Fibroblast of skin of left biceps (primary cell): ENCODE data around the gene PKNOX2.

Experiments used
- DNase-seq, 2 experiments: peaks; one replicate each; pipeline ENCODE4 v3.0.0-alpha.2; 2013; ENCODE audit warnings: low read depth in 2 of 2

The PKNOX2 gene

DNA sequence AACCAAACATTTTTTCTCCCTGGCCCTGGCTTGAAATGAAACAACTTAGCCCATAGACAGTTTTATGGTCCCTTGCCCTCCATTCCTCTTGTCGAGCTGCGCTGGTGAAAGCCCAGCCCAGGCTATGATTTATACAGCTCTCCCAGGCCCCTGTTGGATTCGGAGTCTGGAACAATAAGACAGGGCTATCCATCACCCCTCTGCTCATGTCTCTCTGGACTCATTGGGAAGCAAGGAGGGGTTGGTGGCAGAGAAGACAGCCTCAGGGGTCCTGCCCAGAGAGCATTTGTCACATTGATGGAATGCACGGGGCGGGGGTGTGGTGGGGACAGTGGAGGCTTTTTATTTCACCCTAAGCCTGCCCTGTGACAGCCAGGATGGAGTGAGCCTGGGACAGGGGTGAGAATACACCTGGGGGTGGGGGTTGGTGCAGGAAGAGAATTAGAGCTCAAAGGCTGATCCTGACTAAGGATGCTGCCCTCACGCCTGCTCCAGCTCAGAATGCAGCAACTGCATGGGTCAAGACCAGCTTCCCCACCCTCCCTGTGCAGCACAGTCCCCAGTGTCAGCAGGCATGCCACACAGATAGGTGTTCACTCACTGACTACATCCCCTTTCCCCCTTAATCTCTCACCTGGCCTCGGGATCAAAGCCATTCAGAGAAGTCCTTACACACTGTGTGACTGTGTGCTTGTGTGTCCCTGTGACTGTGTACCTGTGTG, 10.0 kb upstream of the PKNOX2 start:
- no peak for DNase-seq

DNA sequence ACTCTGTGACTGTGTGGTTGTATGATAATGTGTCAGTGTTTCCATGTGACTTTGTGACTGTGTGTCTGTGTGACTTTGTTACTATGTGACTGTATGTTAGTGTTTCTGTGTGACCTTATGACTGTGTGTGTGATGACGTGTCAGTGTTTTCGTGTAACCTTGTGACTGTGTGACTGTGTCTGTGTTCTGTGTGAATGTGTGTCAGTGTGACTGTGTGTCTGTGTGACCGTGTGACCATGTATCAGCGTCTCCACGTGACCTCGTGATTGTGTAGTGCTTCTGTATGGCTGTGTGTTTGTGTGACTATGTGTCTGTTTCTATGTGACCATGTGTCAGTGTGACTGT, 9.5 kb upstream of the PKNOX2 start:
- DNase-seq: no peak

DNA sequence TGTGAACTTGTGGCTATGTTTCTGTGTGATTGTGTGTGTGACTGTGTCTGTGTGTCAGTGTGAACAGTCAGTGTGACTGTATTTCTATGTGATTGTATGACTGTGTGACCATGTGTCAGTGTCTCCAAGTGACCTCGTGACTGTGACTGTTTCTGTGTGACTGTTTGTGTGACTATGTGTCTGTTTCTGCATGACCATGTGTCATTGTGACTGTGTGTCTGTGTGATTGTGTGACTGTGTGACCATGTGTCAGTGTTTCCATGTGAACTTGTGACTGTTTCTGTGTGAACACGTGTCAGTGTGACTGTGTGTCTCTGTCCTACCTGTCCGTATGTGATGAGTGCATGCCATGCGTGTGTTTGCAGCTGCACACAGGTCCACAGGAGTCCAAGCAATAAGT, 8.8 kb upstream of the PKNOX2 start:
- DNase-seq: no peak

DNA sequence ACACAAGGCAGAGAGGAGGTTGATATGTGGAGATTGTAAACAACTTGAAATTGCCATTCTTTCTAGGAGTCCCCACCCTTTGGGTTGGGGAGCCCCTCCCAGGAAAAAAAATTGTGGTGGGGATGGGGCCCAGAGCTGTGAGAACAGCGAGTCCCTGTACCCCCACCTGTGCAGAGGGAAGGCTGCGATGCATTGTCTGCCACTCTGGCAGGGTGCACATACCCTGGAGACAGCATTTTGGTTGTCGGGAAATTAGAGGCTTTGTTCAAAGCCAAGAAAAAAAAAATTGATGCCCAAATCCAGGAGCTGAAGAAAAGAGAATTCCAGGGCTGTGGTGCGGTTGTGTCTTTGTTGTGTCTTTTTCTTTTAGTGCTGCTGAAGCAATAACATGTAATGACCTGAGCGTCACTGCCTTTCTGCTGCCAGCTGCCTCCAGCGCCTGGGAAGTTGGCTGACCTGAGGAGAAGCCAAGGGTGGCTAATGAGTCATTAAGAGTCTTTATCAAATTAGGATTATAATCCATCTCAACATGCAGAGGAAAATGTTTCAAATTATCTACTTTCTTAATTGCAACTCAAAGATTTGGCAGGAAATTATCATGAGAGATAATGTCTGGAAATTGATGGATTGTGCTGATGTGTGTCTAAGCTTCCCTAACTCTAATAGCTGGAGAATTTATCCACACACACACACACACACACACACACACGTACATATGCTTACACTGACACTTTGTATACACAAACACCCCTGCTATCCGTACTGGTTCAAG, 8.0 kb upstream of the PKNOX2 start:
- no peak for DNase-seq

DNA sequence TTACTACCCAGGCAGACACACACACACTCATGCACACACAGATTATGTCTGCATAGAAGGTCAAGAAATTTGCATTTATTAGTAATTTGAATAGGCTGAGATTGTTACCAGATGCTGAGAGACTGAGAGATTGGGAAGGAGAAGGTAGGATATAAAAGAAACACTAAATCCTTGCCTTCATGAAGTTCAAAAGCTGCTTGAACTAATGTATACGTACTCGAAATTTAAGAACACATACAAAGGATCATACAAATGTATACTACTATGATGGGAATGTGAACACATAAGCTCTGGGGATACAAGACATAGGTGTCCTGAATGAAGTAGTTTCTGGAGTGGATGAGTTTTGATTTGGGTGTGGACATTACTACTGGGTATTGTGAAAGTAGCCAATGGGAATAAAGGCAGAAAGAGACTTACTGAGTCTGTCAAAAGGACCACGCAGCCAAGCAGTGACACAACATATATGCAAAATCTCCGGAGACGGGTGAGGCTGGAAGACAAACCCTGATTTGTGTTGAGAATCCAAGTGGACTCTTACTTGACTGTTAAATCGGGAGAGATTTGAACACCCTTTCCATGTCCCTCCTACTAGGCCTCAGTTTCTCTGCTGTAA, 7.3 kb upstream of the PKNOX2 start:
- no peak for DNase-seq

DNA sequence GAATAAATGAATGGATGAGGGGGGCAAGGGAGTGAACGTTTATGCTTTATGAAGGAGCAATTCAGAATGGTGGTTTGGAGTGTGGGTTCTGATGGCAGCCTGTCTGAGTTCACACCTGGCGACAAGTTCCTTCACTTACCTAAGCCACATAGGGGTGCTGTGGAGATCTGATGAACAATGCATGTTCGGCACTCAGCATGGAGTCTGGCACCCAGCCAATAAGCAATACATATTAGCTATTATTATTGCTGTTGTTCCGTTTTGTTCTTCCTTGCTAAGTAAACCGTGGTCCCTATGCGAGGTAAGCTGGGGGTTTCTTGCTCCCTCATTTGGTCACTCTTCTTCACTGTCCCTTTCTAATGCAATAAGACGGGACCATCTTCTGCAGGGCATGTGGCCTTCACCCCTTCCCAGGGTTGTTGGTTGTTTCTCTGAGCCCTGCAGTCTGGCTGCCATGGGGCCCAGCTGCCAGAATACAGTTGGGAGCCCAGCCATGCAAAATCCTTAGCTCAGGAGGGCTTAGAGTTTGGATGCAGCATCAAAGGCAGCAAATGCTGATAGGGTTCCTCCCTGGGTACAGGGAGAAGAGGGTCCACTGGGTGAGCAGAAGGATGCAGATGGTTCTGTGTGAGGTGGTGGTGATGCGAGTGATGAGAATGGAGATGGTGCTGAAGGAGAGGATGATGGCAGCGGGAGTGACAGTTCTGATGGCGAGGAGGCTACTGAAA, 6.4 kb upstream of the PKNOX2 start:
- DNase-seq: no peak

DNA sequence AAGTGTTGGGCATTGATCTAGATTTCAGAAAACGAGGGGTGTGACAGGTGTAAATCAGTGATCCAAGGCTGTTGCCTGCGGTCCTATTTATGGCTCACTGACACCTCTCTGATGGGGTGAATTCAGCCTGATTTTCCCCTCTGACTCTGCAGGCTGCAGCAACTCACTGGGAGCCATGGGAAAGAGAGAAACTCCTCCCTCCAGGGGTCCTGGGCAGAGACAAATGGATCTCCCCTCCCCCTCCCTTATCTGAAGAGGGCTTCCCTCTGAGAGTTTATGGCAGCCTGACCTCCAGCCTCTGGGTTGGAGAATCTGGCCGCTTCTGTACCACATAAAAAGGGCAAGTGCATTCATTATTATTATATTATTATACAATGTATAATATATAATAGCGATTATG, 1.8 kb upstream of the PKNOX2 start:
- no peak for DNase-seq

DNA sequence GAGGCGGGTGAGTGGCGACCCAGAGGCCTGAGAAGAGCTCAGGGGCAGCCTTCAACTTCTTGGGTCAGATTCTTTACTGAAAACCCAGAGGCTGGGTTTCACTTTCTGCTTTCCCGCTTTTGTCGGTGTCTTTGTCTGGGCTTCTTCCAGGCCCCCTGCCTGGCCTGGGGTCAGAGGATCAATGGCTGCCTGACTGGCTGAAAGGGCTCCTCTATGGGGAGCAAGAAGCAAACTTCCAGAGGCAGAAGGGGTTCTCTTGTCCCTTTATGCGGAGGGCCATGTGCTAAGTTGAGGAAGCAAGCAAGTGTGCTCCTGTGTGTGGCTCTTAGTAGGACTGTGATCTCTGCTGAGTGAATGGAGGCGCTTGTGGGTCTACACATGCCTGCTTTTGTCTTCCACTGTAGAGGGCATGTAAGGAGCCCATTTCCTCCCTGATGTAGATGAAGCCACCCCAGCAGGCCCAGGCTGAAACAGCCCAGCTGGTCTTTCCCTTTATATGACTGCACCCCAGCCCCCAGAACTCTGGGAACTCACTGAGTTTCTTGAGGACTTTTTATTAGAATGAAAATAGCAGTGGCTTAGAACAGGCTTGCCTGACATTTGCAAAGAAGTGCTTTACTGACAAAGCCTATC, 1.0 kb upstream of the PKNOX2 start:
- DNase-seq: no peak

DNA sequence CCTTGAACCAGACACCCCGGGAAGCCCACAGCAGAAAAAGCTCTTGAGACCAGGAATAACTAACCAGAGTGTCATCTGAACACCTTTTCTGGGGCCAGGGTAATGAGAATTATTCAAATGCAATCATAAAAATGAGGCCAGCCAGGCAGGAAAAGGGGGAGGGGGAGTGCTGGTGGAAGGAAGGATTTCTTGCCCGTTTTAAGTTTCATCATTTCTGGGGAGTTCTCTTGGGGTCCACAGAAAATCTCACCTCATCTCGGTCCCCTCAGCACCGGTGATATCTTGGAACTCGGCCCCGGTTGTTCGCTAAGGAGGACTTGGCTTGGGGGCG, 495 bp upstream of the PKNOX2 start:
- no peak for DNase-seq

DNA sequence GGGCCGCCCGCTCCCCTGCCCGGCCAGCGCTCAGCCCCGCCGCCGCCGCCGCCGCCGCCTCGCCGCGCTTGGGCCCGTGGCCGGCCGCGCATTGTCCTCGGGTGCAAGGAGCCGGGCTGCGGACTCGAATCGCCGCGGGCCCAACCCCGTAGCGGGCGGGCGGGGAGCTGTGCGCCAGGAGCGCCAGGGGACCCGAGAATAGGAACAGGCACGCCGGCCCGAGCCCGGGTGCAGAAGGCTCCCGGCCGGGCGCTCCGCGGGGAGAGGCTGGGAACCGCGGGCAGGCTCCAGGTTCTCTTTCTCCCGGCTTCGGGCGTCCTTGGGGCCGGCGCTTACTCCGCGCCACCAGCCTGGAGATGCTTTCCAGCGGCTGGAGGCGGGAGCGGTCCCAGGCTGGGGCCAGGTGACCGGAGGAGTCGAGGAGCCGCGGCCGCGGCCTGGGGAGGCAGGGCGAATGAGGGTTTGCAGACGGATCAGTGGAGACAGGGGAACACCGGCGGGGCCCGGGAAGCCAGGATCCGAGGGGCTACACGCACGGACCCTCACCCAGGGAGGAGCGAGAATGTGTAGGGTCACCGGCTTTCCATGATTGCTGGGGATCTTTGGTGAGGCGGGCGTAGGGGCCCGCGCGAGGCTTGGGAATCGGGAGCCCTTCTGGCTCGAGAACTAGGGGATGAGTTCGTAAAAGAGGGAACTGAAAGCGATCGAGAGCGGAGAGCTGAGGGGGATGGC, 726 bp downstream of the PKNOX2 start:
- DNase-seq: no peak

DNA sequence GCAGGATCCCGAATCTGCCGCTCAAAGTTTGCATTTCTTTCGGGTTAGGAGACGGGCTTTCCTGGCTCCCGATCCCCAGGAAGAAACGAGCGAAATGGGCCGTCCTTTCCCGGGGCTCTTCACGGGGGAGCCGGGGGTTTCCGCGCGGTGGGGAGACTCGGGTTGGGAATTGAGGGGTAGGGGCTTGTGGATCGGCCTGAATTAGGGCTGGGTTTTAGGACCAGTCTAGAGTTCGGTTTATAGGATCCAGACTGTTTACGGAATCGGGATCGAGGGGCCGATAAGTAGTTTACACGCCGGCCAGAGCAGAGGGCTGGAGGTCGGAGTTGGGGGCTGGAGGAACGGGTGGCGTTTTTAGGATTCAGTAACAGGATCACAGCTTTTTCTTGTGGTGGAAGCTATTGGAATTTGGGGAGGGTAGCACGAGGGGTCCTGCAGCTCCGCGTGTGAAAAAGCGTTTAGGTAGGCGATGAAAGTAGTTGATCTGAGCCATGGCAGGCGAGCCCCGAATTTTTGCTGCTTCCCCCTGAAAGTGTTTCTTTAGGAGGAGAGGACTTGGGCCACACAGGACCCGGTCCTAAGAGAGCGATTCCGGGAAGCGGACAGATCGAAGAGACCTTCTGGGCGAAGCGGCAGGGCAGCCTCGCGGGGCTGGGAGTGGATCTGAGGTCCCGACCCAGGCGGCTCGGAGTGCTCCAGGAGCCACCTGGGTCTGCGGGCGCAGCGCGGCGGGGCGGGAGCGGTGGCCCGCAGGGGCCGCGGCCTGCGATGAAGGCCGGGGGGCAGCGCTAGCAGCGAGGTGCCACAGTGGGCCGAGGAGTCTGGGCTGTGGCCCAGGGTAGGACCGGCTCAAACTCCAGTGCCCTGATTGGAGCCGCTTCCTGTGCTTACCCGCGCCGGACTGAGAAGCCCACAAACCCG, 1.6 kb downstream of the PKNOX2 start:
- no peak for DNase-seq

DNA sequence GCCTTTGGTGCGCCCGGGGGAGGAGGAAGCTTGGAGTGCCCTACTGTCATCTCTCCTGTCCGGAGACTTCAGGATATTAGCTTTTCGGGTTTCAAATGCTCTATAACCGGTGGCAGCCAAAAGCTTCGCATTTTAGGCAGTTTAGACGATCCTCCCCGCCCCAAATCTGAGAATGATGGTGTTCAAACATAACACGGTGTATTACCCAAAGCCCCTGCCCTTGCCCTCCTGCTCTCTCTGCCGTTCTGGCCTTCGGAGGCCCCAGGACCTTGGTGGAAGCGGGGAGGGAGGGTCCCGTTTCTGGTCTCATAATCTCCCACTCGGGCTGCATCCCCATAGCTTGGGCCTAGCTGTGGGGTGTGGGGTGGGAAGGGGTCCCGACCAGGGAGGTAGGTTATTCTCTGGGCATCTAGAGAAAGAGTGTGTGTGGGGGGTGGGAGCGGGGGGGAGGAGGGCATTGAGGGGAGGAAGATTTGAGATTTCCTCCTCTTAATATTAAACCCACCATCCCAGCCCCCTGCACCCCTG, 2.3 kb downstream of the PKNOX2 start:
- DNase-seq: no peak

DNA sequence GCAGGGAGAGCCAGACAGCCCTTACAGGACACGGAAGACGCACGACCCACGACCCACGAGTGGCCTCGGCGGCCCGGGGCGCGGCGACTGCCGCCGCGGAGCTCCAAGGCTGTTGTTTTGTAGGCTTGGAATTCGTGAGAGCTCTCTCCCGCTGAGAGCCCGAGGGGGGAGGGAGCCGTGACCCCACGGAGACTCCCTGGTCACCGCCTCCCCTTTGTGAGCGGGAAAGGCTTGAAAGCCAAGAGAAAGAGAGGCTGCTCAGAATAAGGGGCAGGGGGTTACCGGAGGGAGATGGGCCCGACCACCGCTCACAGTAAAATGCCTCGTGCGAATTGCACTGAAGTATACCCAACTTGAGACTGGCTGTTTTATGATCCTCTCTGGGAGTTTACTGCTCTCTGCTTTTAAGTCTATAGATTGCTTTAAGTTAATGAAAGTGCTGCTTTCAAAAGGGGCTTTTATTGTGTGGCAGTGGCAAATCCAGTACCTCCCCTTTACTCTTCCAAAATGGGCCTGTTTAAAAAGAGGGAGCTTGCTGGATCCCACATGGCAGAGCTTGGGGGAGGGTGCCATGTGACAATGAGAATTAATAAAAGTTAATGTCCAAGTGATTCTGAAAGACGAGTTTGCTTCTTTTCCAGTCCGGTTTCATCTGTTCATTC, 2.9 kb downstream of the PKNOX2 start:
- no peak for DNase-seq

DNA sequence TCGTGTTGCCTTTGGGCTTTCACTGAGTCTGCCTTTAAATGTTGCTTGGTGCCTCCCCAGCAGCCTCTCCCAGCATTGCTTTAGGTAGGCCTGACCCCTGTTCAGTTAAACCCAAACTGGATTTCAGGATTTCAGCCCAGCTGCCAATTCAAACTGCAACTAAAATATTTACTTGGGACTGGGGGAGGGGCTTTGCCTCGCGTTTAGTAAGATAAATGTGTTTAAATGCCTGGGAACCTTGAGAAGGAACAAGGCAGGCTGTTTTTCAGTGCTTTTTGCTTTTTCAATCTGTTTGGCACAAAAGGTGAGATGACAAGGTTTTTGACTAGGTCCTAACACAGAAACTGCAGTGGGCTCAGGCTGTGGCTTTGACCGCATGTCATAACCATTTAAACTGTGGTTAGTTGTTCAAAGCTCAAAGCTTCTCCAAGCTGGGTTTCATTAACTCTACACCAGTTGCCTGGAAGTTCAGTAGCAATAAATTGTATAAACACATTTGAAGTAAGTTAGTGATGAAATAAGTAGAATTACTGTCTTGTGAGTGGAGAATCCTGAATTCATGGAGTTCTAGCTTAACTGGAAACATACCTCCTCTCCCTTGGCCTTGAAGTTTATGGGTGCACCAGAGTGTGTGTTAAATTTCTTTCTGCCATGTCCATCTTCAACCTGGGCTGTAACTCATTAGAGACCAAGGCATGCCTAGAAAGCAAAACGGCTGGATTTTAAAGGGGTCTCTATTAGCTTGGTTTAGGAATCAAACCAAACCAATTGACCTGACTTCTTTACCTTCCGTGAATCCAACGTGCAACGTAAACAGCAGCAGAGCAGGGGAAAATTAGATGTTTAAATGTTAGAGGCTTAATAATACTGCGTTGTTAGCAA, 3.6 kb downstream of the PKNOX2 start:
- DNase-seq: peak; percentile 83 to 86

DNA sequence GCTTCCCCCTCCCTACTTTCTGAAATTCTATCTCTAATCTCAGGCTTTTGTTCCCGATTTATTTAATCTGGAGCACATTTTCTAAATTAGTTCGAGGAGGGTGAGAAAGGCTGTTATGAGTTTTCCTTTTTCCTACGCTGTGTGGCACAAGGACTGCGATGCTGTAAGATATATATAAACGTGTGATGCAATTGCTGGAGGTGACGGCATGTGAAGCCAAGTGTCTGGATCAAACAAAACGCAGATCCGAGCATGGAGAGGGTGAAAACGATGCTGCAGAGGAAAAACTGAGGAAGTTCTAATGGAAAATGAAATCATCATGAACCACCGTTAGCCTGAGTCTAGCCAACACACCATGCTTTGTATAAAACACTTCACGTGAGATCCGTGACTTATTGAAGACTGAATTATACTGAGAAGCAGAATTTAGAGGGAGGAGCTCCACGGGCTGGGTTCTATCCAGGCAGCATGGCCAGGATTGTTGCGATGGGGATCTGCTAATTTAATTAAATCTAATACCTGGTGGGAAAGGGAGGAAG, 4.4 kb downstream of the PKNOX2 start:
- DNase-seq: no peak

DNA sequence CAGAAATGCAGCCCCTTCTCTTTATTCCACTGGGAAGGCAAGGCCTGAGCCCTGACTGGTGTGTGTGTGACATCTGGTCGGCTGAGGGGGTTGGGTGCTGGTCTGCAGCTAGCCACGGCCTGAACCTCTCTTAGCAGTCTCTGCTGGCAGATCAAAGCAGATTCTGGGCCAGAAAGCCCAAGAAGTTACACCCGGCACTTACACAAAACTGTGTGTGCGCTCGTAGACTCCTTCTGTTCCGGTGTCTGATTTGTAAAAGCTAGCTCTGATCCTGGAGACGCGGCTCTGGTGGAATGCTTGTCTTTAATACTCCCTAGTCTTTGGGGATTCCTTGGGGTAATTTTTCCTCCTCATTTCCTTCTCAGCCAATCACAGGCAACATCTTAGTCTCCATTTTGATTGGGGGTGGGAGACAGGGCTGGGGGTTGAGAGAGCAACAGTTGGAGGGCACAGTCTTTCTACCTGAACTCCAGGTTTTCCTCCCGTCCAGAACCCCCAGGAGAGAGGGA, 5.5 kb downstream of the PKNOX2 start:
- DNase-seq: no peak

DNA sequence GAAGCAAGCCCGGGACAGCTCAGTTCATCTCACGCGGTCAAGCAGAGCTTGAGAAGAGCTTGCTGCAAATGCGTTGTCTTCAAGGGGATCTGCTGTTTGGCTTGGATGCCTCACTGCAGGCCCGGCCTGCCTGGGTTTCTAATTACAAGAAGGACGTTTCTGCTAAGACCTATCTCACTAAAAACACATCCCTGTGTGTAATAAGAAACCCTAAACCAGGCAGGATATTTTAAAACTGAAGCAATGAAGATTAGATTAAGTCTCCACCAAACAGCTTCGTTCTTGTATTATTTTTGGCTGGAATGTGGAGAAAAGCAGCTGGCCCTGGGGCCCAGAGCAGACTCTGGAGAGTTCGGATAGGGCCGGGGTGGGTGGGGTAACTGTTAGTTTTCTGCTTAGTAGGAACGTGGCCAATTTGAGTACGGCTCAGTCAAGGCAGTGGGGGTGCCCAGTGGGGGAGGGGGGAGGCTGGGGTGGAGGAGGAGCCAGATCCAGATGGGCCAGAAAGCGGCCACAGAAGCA, 6.0 kb downstream of the PKNOX2 start:
- DNase-seq: peak; percentile 23 to 33

DNA sequence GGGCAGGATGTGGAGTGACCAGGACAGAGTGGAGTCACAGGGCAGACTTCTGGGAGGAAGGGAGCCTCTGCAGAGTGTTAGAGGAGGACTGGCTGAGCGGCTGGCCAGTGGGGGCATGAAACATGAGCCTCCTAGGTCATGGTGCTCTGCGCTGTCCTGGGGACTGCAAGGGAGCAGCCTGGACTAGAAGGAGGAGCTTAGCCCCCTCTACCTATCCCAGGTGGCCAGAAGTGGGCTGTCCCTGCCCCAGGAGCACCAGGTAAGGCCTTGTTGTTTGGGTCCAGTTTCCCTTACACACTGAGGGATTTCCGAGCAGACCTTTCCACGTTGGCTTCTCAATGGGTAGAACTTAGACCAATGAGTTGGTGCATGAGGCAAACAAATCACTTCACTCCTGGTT, 7.4 kb downstream of the PKNOX2 start:
- DNase-seq: no peak
